ENCODE results near the gene ZNF564.
"Not testable (repeated sequence)": the region's sequence is repeated elsewhere in the genome, so short reads cannot be mapped to it uniquely, and the experiment has no call there.

Gene ZNF564

GRCh38 chr19:12495002-12495802 lies 56.1 kb downstream of the ZNF564 start:
- peak; percentile 95 for DNase-seq

- DNase-seq, result no peak
These were observed 56.9 kb downstream of the ZNF564 start for GRCh38 chr19:12494260-12494860.

GRCh38 chr19:12486265-12486783 lies 65.0 kb downstream of the ZNF564 start:
- not testable (repeated sequence) for DNase-seq

- no peak for DNase-seq
These were observed 65.7 kb downstream of the ZNF564 start for GRCh38 chr19:12485571-12485970.

GRCh38 chr19:12485052-12485416 lies 66.2 kb downstream of the ZNF564 start:
- DNase-seq, result no peak

- peak; percentile 92 for DNase-seq
These were observed 66.8 kb downstream of the ZNF564 start, which contains the start of gene ZNF709 for GRCh38 chr19:12484371-12485051. ZNF709 (minus strand) TSS chr19:12484816; CDS start chr19:12484657, 159 bp downstream.

GRCh38 chr19:12484011-12484370 lies 67.3 kb downstream of the ZNF564 start:
- DNase-seq, result no peak

- no peak for DNase-seq
These were observed 68.8 kb downstream of the ZNF564 start for GRCh38 chr19:12482509-12482886.

GRCh38 chr19:12481781-12482508 lies 69.3 kb downstream of the ZNF564 start:
- no peak for DNase-seq

GRCh38 chr19:12478234-12478941 lies 72.9 kb downstream of the ZNF564 start:
- DNase-seq, result peak; percentile 25
